ENCODE measurements around the gene PRRT3.
"Not testable (repeated sequence)": the region's sequence is repeated elsewhere in the genome, so short reads cannot be mapped to it uniquely, and the experiment has no call there.

Gene PRRT3

DNA sequence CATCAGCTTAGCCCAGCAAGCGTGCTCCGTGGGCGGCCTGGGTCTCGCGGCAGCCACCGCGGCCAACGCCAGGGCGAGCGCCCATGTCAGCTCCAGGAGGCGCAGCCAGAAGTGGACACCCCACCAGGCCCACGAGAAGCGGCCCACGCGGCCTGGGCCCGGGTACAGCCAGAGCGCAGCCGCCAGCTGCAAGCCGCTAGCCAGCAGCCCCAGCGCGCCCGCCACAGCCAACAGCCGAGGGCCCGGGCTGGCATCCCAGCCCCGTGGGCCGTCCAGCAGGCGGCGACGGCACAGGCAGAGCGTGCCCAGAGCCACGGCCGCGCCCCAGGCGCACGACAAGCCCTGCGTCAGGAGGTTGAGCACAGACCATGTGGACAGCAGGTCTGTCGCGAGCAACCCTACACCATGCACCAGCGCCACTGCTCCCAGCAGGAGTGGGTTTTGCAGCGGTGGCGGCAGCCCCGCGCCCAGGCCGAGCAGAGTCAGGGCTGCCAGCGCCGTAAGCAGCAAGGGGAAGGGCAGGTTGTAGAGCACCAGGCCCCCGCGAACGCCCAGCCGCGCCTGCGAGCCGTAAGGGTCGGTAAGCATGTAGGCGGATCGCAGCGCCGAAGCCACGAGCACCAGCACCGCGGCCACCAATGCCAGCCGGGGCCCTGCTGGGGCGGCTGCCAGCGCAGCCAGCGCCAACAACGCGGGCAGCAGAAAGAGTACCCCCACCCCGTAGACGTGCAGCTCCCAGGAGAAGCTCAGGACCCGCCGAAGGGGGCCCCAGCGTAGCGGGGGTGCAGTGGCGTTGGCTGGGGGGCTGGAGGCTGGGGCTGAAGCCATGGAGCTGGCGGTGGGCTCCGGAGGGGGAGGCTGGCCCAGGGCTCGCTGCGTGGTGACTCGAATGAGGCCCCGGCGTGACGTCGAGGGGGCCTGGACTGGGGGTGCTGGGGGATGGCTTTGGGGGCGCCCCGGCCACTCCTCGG lies 4.9 kb downstream of the PRRT3 start:
- peak; percentile 69 to 84 for DNase-seq

DNA sequence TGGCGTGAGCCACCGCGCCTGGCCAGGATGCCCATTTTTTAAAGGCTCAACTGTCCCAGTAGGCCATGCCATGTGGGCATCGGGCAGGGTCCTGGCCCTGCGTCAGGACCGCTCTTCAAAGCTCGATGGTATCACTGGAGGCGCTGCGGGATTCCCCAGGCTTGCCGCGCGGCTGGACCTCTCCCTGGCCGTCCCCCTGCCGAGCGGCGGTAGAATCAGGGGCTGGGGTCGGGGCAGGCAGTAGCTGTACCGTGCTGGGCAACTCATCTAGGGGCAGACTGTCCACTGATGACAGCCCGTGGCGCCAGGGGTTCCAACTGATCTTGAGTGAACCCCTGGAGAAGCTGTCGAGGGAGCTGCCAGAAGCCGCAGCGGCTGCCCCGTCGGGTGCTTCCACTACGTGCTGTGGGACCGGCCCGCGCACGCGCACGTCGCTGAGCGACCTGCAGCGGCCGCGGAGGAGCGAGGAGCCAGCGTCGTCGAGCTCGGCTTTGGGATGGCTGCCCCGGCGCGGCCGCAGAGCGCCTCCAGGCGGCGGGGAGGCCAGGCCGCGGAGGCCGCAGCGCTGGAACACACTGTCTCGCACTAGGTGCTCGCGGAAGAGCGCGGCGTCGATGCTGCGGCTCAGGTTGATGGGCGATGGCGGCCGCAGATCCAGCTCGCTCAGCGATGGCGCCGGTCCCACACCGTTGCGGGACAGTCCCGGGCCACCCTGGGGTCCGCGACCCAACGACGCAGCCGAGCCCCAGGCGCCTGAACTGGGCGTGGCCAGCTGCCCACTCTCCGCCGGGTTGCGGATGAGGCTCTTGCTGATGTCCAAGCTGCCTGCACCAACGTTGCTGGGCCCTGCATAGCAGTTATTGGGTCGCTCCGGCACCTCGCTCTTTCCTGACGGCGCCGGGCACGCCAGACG lies 5.8 kb downstream of the PRRT3 start:
- peak; percentile 80 to 92 for DNase-seq

DNA sequence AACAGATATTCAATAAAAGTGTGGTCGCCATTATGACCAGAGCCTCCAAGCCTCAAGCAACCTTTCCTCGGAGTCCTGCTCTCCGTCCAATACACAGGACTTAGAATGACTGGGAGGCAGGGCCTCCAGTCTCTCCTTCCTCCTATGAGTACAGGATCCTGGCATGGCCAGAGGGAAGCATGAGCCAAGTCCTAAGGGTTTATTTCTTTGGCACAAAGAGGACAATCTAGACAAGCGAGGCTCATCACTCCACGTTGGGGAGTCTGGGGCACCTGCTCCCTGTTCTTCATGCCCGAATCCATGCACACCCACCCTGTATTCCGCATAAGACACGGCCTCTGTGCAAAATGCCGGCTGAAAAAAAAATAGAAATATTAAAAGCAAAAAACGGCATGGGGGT lies 6.8 kb downstream of the PRRT3 start:
- DNase-seq: no peak

DNA sequence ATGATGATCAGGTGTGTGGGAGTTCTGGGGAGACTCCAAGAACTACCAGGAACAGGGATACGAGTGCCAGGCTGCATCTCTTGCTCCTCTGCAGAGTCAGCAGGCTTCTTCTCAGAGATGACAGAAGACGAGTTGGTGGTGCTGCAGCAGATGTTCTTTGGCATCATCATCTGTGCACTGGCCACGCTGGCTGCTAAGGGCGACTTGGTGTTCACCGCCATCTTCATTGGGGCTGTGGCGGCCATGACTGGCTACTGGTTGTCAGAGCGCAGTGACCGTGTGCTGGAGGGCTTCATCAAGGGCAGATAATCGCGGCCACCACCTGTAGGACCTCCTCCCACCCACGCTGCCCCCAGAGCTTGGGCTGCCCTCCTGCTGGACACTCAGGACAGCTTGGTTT lies 7.9 kb downstream of the PRRT3 start:
- no peak for DNase-seq

DNA sequence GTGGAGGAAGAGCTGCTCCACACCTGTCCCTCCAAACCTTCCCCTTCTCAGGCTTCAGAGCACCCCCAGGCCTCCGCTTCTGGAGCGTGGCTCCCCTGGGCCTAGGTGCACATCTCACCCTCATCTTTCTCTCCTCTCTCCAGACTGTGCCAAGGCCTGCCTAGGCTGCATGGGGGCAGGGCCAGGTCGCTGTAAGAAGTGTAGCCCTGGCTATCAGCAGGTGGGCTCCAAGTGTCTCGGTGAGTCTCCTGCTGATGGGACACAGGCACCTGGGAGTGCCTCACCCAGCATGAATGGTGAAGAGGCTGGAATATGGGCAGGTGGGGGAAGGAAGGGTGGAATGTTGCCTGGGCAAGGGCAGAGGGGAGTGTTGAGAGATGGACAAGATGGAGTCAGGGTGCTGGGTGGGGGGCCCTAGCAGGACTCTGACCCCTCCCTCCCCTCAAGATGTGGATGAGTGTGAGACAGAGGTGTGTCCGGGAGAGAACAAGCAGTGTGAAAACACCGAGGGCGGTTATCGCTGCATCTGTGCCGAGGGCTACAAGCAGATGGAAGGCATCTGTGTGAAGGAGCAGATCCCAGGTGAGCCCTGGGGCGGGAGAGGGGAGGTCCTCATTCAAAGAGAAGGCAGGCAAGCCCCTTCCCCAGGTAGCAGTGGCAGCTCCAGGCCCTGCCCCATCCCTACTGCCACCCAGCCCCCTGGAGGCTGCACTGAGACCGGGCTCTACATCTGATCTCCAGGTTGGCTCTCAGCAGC lies 9.1 kb downstream of the PRRT3 start:
- DNase-seq: no peak

DNA sequence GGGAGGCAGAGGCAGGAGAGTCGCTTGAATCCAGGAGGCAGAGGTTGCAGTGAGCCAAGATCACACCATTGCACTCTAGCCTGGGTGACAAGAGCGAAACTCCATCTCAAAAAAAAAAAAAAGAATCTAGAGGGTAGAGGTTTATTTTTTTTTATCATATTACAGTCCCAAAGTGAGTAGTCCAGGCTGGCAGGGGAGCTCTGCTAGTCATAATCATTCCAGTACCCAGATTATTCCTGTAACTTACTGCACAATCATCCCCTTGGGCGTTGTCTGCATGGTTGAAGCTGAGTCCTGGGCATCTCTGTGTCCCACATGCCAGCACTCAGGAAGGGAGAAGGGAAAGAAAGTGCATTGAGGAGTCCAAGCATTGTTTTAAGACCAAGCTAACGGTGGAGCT lies 10.0 kb downstream of the PRRT3 start:
- no peak for DNase-seq

DNA sequence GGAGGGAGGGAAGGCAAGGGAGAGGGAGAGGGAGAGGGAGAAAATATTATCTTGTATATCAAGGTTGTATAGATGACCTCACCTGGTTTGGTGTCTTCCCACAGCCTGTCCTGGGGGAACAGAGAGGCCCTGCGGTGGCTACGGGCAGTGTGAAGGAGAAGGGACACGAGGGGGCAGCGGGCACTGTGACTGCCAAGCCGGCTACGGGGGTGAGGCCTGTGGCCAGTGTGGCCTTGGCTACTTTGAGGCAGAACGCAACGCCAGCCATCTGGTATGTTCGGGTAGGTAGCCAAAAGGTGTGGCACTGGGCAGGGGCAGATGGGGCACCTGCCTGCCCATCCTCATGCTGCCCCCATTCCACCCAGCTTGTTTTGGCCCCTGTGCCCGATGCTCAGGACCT lies 11.5 kb downstream of the PRRT3 start:
- DNase-seq: no peak

DNA sequence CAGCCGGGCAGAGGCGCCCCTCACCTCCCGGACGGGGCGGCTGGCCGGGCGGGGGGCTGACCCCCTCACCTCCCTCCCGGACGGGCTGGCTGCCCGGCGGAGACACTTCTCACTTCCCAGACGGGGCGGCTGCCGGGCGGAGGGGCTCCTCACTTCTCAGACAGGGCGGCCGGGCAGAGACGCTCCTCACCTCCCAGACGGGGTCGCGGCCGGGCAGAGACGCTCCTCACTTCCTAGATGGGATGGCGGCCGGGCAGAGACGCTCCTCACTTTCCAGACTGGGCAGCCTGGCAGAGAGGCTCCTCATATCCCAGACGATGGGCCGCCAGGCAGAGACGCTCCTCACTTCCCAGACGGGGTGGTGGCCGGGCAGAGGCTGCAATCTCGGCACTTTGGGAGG lies 12.3 kb downstream of the PRRT3 start:
- not testable (repeated sequence) for DNase-seq

DNA sequence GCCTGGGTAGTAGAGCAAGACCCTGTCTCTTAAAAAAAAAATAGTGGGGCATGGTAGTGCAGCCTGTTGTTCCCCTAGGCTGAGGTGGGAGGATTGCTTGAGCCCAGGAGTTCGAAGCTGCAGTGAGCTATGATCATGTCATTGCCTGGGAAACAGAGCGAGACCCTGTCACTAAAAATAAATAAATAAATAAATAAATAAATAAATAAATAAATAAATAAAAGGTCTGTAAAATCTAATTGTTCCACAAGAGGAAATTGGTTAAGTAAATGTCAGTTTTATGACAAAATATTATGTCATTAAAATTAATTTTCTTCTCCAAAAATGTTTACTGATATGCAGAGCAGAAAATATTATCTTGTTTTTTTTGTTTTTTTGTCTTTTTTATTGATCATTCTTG lies 13.2 kb downstream of the PRRT3 start:
- no peak for DNase-seq

DNA sequence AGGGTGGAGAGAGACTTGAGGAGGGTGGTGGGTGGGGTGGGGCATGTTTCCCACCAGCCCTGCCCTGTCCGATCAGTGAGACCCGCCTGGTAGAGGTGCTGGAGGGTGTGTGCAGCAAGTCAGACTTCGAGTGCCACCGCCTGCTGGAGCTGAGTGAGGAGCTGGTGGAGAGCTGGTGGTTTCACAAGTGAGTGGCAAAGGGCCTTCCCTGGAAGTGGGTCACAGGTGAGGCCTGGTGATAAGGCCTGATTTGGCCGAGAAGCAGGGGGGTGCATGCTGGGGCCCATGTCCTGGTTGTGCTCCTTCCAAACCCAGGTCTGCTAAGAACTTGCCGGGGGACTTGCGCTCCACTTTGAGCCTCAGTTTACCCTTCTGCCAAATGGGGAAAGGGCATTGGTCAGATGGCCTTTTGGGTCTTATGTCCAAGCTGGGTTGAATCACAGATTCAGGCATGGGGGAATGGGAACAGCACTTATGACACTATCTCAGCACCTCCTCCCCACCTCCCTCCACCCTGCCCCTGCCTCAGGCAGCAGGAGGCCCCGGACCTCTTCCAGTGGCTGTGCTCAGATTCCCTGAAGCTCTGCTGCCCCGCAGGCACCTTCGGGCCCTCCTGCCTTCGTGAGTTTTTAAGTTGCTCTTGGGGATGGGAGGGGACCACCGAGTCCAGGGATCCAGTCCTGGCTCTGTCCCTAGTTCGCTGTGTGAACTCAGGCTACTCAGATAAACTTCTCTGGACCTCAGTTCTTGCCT lies 14.5 kb downstream of the PRRT3 start:
- no peak for DNase-seq

DNA sequence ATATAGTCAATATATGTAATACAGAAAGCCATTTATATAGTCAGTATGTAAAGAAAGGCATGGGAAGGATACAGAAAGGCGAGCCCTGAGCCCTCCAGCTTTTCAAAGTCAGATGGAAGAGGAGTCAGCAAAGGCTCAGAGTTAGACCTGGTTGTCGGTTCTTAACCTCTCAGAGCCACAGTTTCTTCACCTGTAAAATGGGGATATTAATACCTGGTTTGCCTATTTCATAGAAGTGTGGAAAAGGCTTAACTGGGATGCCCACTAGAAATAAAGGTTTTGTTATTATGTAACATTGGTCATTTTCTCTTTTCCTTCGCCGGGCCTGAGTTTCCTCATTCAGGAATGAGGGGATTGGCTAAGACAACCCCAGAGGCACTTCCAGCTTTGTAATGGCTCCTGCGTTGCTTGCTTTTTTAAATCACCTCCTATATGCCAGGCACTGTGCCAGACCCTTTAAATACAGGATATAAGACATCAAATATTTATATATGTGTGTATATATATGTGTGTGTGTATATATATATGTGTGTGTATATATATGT lies 16.2 kb downstream of the PRRT3 start:
- no peak for DNase-seq

DNA sequence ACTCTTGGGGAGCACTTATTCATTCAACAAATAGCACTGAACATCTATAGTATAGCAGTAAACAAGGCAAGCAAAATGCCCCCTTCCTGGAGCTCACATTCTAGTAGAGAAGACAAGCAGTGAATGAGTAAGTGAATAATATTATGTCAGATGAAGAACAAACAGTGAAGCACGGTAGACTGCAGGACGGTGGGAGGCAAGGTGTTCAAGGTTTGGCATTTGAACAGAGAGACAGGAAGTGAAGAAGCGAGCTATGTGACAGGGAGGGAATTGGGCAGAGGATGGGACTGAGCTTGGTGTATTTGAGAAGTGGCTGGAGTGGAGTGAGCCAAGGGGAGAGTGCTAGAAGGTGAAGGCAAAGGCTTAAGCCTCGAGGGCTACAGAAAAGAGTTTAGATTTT lies 17.2 kb downstream of the PRRT3 start:
- DNase-seq: no peak

DNA sequence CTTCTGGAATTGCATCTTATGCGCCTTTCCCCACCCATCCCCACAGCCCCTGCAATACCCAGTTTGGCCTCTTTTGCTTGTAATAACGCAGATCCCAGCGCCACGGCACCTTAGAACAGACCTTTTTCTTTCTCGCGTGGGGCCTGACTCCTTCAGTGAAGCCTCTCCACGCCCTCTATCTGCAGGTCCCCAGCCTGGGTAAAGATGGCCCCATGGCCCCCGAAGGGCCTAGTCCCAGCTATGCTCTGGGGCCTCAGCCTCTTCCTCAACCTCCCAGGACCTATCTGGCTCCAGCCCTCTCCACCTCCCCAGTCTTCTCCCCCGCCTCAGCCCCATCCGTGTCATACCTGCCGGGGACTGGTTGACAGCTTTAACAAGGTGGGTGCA lies 18.0 kb downstream of the PRRT3 start:
- no peak for DNase-seq

DNA sequence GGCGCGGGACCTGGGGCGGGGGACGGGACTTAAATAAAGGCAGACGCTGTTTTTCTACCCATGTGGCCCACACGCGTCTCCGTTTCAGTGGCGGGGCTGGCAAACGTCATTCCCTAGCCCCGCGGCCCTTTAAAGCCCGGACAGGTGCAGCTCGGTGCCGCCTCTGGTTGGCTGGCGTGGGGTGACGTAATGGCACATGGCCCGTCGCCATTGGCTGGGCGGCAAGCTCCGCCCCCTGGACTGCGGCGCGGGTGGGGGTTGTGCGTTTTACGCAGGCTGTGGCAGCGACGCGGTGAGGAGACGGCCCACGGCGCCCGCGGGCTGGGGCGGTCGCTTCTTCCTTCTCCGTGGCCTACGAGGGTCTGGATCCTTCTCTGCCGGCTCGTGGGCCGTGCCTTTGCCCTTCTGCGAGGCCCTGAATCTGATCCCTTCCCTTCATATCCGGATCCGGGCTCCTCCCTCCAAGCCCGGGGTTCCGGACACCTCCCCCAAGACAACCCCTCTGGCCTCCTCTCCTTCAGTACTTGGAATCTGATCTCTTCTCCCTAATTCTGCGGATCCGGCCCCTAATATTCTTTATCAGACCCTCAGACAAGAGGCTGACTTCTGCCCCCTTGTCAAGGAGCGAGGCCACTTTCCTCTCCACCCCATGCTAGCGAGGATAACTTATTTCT lies 18.5 kb downstream of the PRRT3 start, which contains the start of gene CRELD1:
CRELD1 (plus strand) TSS at position 274 of the 674 bp plus-strand sequence. CDS start 605 bp downstream, outside the sequence.
- DNase-seq: peak; percentile 88 to 95

DNA sequence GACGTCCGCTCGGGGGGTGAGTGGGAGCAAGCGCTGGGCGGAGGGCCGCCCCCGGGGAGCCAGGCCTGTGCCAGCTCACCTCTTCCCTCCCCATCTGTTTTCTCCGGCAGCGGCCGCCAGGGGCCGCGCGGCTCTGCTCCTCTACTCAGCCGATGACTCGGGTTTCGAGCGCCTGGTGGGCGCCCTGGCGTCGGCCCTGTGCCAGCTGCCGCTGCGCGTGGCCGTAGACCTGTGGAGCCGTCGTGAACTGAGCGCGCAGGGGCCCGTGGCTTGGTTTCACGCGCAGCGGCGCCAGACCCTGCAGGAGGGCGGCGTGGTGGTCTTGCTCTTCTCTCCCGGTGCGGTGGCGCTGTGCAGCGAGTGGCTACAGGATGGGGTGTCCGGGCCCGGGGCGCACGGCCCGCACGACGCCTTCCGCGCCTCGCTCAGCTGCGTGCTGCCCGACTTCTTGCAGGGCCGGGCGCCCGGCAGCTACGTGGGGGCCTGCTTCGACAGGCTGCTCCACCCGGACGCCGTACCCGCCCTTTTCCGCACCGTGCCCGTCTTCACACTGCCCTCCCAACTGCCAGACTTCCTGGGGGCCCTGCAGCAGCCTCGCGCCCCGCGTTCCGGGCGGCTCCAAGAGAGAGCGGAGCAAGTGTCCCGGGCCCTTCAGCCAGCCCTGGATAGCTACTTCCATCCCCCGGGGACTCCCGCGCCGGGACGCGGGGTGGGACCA lies 19.2 kb downstream of the PRRT3 start:
- DNase-seq: peak; percentile 53 to 85

DNA sequence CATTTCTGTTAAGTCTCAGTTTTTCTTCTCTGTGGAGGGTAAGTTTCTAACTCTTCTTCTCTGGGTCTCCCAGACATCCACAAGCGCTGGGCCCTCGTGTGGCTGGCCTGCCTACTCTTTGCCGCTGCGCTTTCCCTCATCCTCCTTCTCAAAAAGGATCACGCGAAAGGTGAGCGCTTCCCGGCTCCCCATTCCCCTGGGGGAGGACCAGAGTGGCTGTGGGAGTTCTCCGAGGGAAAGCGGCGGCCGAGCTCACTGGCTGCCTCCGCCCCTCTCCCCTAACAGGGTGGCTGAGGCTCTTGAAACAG lies 19.7 kb downstream of the PRRT3 start:
- DNase-seq: no peak

DNA sequence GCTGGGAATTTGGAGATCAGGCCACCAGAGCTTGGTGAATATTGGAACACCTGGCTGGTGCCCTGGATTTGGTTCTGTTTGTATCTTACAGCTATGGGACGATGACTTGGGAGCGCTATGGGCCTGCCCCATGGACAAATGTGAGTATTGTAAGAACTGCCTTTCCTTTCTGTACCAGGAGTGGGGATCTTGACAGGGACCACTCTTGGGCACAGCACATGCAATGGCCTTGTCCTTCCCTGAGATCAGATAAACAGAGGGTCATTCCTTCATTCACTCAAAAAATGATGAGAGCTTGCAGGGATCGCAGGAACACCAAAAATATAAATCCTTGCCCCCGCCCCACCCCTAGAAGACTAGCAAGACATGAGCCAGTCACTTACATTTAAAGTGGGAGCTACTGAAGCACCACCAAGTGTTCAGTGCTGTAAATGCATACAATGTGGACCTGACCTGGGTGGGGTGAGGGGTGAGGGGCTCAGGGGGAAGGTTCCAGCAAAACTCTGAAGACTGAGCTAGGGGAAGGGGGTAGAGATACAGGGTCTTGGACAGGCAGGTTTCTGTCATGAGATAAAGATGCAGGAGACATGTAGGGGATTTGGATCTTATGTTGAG lies 21.3 kb downstream of the PRRT3 start:
- no peak for DNase-seq

DNA sequence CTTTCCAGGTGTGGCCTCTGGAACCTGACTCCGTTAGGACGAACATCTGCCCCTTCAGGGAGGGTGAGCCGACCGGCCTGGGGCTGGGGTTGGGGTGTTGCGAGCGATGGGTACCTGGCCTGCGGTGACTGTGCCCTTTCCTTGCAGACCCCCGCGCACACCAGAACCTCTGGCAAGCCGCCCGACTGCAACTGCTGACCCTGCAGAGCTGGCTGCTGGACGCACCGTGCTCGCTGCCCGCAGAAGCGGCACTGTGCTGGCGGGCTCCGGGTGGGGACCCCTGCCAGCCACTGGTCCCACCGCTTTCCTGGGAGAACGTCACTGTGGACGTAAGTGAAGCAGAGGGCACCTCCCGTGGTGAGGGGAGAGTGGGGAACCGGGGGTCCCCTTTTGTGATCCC lies 24.1 kb downstream of the PRRT3 start:
- DNase-seq: no peak

DNA sequence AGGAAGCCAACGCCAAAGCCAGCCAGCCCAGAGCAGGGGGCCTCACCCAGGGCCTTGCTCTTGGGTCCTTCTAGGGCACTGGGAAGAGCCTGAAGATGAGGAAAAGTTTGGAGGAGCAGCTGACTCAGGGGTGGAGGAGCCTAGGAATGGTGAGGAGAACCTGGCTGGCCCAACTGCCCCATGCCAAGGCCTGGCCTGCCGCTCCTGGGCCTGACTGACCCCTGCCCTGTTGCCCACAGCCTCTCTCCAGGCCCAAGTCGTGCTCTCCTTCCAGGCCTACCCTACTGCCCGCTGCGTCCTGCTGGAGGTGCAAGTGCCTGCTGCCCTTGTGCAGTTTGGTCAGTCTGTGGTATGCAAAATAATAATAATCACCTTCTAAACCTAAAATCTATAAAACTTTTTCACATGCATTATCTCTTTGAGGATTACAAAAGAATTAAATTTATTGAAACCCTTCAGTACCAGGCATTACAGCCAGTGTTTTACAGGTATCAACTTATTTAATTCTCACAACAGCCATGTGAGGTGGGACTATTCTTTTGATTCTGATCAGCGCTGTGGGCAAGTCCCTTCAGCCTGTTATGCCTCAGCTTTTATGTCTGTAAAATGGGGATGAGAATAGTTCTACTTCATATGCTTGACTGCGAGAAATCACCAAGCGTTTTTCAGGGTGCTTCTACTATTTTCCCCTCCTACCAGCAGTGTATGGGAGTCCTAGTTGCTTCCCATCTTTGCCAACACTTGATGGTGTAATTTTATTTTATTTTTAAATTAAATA lies 33.8 kb downstream of the PRRT3 start:
- DNase-seq: no peak

Data from SW 1271 (cell line).